ENCODE measurements around the gene FAM50B. TPM values are rescaled to one million over a fixed set of nuclear protein-coding genes. Genes with fewer than 3 reads are reported as not detected.

The FAM50B gene
- total and polyA plus RNA-seq, 9 donors, result 8.1 to 23.0 (median 15.6) TPM

- peaks cover 7% of the 10 kb centered on the region for H3K4me1 ChIP-seq (ENCODE audit: insufficient read depth)
- 79 to 83% (median 81%) methylated on average over 14 of the region's 14 CpGs for WGBS, 3 donors
- H3K9me3 ChIP-seq, result no peaks in the 10 kb centered on the region
- no peak overlapping the region for H3K27ac ChIP-seq
- intact Hi-C loops (cut with DNase I), result no loop called here
- no peaks in the 10 kb centered on the region for H3K27me3 ChIP-seq
- H3K36me3 ChIP-seq, result no peaks in the 10 kb centered on the region
- TF ChIP-seq CTCF (IDR thresholded peaks at IDR 0.05), result no peak
- no peak for TF ChIP-seq POLR2A (IDR thresholded peaks at IDR 0.05)
- no peak for TF ChIP-seq EP300 (IDR thresholded peaks at IDR 0.05)
- H3K4me3 ChIP-seq, result no peak overlapping the region
- DNase-seq, result no peak
Measured at GRCh38 chr6:3822747-3823445, 26.3 kb upstream of the FAM50B start.

GRCh38 chr6:3823671-3824070 lies 25.5 kb upstream of the FAM50B start:
- peaks cover 7% of the 10 kb centered on the region for H3K4me1 ChIP-seq (ENCODE audit: insufficient read depth)
- TF ChIP-seq EP300 (IDR thresholded peaks at IDR 0.05) (no peak), POLR2A (IDR thresholded peaks at IDR 0.05) (no peak), CTCF (IDR thresholded peaks at IDR 0.05) (no peak)

GRCh38 chr6:3825331-3825831 lies 23.8 kb upstream of the FAM50B start:
- H3K4me1 ChIP-seq (ENCODE audit: insufficient read depth), result peaks cover 7% of the 10 kb centered on the region
- peak in 1 of 3 donors; percentile 29 for TF ChIP-seq CTCF (IDR thresholded peaks at IDR 0.05)
- TF ChIP-seq POLR2A (IDR thresholded peaks at IDR 0.05), result no peak
- peak overlapping the region; percentile 23 for H3K4me3 ChIP-seq
- intact Hi-C loops (cut with DNase I), result loop anchor here in 2 of 4 donors (5.0 kb wide), 1 partner anchor 73 kb away; the partner anchor contains the start of gene PXDC1 (in 2 of the 2)
- no peaks in the 10 kb centered on the region for H3K27me3 ChIP-seq
- WGBS, 3 donors, result 10 to 13% (median 10%) methylated on average over 15 of the region's 15 CpGs
- H3K27ac ChIP-seq, result peak overlapping the region; percentile 44 to 78
- no peaks in the 10 kb centered on the region for H3K9me3 ChIP-seq
- H3K36me3 ChIP-seq, result no peaks in the 10 kb centered on the region
- DNase-seq, result peak; percentile 37 to 72 (median 50)

More at GRCh38 chr6:3823671-3824070, 25.5 kb upstream of the FAM50B start:
- WGBS, 3 donors, result 95 to 98% (median 95%) methylated on average over 6 of the region's 6 CpGs
- intact Hi-C loops (cut with DNase I), result no loop called here
- Histone ChIP-seq H3K27me3 (no peaks in the 10 kb centered on the region), H3K36me3 (no peaks in the 10 kb centered on the region), H3K27ac (no peak overlapping the region), H3K9me3 (no peaks in the 10 kb centered on the region), H3K4me3 (no peak overlapping the region)
- DNase-seq, result no peak

GRCh38 chr6:3825851-3826581 lies 23.2 kb upstream of the FAM50B start:
- intact Hi-C loops (cut with DNase I), result loop anchor here in 2 of 4 donors (5.0 kb wide), 1 partner anchor 74 kb away; the partner anchor contains the start of gene PXDC1 (in 2 of the 2)
- Histone ChIP-seq H3K27ac (peak overlapping the region; percentile 44 to 78), H3K4me3 (peak overlapping the region; percentile 23), H3K9me3 (no peaks in the 10 kb centered on the region), H3K4me1 (ENCODE audit: insufficient read depth) (peaks cover 7% of the 10 kb centered on the region), H3K36me3 (no peaks in the 10 kb centered on the region), H3K27me3 (no peaks in the 10 kb centered on the region)
- WGBS, 3 donors, result 7 to 9% (median 8%) methylated on average over 15 of the region's 15 CpGs
- DNase-seq, result peak; percentile 80 to 90 (median 82)
- peak; percentile 9 for TF ChIP-seq EP300 (IDR thresholded peaks at IDR 0.05)
- TF ChIP-seq CTCF (IDR thresholded peaks at IDR 0.05), result no peak
- no peak for TF ChIP-seq POLR2A (IDR thresholded peaks at IDR 0.05)
